HG03565 (cell line): ENCODE measurements around the gene CXCL10.
"Not testable (repeated sequence)": the region's sequence is repeated elsewhere in the genome, so short reads cannot be mapped to it uniquely, and the experiment has no call there.

Experiments
- ATAC-seq: cut with Tn5 transposase; IDR thresholded peaks from one replicate; pipeline ENCODE4 v1.9.1; 2021; ENCODE audit warnings: mild to moderate bottlenecking, moderate library complexity; ENCODE audit not compliant: unreplicated experiment

CXCL10 gene

DNA sequence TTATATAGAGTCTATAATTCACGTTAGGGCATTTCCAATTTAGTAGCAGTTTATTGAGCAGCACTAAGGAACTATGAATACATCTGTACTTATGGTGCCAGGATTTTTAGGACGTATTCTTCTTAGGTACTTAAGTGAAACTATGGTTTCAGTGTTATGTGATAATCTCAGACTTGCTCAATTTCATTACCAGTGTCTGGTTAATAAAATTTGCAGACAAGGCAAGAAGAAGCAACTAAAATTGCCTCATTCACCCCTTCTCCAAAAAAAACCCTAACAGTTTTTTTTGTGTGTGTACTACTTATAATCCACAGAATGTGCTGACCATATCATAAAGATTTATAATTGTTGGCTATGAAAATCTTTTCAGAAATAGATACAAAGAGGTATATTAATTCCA is 6.0 kb upstream of the CXCL10 start:
- ATAC-seq: no peak

DNA sequence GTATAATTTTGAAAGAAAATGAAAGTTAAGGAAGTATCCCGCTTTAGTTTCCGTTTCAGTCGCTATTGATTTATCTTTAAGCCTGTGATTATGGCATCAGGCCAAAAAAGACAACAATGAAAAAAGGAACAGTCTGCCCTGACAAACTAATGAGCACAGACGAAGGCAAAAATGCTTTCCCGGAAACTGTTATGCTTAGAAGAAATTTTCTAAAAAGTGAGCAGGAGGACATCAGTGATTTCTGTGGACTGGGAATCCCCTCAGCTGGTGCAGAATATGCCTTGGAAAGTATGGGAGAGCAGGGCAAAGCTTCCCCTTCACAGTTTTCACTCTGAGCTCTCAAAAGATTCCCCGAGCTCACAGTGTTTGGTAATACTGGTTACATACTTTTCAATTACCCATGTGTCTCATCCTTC is 5.1 kb upstream of the CXCL10 start:
- no peak for ATAC-seq

DNA sequence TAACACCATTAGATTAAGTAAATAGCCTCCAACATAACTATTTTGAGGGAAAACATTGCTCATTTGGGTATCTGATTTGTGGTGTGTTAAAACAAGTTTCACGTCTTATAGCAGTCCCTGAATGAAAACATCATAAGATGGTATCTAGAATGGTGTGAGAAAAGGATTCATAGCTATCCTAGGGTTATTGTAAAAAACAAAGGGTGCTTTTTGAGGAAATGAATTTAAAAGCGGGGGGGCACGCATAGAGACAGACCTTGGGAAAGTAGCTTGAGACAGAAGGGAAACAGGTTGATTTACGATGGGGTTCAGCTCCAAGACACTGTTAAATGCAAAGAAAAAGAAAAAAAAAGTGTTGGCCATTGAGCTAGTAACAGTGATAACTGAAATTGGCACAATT is 768 bp upstream of the CXCL10 start:
- ATAC-seq: no peak

- ATAC-seq: no peak
Observed at GRCh38 chr4:76022677-76023076, 620 bp downstream of the CXCL10 start.

DNA sequence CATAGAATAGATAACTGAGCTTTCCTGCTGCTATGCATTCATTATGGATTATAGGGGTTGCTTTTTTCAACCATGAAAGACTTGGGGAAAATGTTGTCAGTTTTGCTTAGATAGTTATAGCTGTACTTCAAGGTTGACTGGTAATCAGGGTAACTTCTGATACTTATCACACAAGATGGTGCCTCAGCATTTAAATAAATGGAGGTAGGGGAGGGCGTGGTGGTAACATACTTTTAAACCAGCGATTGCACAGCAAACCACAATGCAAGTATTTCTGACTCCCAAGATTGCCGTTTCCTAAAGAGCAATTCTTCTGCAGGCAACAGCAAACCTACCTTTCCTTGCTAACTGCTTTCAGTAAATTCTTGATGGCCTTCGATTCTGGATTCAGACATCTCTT is 1.3 kb downstream of the CXCL10 start:
- ATAC-seq: no peak

DNA sequence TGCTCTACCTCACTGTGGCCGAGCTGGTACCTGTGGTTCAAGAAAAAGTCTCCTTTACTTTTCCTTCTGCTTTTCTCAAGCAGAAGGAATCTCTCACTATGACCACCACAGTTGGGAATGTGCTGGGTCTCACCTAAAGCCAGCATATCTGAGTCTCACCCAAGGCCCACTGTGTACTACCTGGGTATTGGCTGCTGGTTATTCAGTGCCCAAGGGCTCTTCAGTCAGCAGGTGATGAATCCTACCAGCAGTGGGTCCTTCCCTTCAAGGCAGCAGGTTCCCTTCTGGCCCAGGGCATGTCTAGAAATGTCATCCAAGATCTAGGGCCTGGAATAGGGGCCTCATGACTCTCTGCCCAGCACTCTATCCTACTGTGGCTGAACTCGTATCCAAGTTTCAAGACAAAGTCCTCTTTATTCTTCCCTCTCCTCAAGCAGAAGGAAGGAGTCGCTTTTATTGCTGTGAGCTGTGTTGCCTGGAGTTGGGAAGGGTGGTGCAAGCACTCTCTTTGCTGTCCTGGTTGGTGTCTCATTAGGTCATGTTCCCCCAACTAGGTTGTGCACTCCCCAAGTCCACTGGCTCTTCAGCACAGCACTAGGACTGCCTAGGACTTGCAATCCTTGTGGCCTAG is 6.1 kb downstream of the CXCL10 start:
- ATAC-seq: no peak

DNA sequence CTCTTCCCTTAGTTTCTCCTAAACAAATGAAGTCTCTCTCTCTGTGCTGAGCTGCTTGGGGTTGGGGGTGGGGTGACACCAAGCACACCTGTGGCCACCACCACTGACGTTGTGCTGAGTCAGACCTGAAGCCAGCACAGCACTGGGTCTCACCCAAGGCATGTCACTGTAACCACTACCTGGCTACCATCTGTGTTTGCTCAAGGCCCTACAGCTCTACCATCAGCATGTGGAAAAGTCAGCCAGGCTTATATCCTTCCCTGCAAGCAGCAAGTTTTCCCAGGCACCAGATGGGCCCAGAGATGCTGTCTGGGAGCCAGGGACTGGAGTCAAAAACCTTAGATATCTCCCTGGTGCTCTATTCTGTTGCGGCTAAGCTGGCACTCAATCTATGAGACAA is 6.9 kb downstream of the CXCL10 start:
- peak; percentile 72 for ATAC-seq

DNA sequence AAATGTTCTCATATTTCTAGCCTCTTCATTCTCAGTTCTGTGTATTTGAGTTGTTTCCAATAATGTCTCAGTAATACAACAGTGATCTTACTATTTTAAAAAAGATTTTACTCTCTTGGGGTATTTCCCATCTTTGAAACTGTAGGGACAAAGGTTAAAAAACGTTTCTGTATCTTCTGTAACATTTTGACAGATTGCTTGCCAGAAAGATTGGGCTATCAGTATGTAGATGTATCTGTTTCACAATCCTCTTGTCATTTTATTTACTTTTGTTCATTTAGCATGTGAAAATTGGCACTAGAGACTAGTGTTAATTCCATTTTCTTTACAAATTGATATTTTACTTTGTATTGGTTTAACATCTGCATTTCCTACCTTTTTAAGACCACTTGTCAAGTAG is 9.8 kb downstream of the CXCL10 start:
- no peak for ATAC-seq

- no peak for ATAC-seq
Observed at GRCh38 chr4:76012388-76012801, 10.9 kb downstream of the CXCL10 start.

- peak; percentile 47 for ATAC-seq
Observed at GRCh38 chr4:76011700-76012387, 11.5 kb downstream of the CXCL10 start.

DNA sequence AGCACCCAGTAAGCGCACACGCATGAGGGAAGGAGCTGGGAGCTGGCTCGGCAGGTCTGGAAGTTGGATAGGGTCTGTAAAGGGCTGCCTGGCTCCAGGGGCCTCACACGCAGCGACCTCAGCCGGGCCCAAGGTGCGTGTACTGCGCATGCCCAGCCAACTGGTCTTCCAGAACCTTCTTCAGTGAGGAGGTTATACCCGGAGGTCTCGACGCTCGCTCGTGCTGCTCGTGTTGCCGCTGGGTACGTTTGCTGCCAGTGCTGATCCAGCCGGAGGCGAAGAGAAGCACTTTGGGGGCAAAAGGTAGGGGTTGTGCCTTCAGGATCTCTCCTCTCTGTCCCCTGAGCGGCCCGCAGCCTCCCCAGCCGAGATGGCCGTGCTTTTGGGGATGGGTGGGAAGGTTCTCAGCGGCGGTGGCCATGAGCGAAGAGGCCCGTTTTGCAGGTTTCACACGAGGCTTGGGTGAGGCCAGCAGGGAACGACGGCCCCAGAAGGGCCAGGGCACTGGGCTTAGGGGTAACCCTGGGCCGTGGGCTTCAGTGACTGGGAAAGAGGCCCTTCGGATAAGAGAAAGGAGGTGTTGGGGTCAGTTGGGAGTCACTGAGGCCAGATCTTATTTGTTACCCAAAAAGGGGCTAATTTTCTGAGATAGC is 12.2 kb downstream of the CXCL10 start:
- ATAC-seq: no peak

- ATAC-seq: no peak
Observed at GRCh38 chr4:76010576-76010975, 12.7 kb downstream of the CXCL10 start.

- no peak for ATAC-seq
Observed at GRCh38 chr4:76009311-76009710, 14.0 kb downstream of the CXCL10 start.

DNA sequence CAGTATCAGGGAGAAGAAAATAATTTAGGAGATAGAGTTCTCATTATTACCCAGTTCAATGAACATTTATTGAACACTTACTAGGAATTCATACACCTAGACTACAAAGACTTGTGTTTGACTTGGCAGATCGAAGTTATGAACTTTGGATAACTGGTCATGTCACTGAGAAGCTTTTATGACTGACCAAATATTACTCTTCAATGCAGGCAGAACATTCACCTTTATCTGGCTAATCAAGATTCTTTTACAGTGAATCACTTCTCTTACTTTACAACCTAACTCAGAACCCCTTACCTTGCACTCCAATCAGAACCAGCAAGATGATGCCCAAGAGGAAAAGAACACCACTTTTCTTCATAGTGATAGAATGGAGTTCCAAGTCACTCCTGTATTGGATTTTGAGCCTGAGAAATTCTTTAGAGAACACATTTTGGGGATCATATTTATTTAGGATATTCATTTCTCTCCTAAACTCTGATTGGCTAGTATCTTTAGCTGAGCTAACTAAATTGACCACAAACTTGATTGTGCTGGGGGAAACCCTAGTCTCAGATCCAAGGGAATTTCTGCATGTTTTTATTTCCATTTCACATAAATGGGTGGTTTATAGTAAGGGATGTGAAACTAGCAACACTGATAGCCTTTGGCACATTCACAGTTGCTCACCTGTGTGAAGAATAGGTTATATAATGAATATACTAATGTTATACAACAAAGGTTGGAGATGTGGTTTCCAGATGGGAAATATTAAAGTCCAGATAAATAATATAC is 16.0 kb downstream of the CXCL10 start, which contains the start of gene CXCL9:
TSS of gene CXCL9 (minus strand) at position 421 of the 774 bp plus-strand sequence. CDS start at position 361, 60 bp downstream.
- no peak for ATAC-seq

- no peak for ATAC-seq
Observed at GRCh38 chr4:76003620-76004019, 19.7 kb downstream of the CXCL10 start.

GRCh38 chr4:76003035-76003434 is 20.3 kb downstream of the CXCL10 start:
- no peak for ATAC-seq

GRCh38 chr4:76002176-76002575 is 21.1 kb downstream of the CXCL10 start:
- no peak for ATAC-seq

DNA sequence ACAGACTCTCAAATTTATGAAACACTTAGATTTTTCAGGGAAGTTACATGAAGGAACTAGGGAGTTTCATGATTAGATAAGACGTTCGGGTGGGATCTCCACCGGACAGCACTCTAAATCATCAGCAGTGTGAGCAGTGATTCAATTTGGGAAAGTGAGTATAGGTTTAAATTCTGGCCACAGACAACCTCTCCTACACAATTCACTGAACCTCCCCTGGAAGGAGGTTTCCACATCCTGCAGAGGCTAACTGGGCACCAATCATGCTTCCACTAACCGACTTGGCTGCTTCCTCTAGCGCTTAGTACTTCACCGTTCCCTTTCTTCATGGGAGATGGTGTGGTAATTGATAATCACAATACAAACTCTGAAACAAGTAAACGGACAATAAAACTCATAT is 21.6 kb downstream of the CXCL10 start:
- no peak for ATAC-seq

- ATAC-seq: no peak
Observed at GRCh38 chr4:76000279-76000678, 23.0 kb downstream of the CXCL10 start.

DNA sequence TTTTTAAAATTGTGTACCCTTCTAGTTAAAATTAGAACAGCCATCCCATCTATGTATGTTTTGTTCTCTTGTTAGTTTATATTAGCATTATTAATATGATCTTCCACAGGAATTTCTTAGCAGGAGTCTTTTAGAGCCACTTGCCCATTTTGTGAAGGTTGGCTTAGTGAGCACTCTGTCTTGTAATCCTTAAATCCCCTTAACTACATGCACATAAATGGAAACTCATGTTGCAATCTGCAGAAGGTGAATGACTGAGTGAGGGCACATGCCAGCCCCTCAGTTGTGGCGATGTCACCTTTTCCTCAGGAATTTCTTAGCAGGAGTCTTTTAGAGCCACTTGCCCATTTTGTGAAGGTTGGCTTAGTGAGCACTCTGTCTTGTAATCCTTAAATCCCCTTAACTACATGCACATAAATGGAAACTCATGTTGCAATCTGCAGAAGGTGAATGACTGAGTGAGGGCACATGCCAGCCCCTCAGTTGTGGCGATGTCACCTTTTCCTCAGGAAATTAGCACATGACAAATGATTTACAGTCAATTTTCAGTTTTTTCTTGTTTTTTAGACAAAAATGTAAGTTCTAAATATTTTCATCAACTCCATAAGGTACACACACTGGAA is 24.7 kb downstream of the CXCL10 start:
- not testable (repeated sequence) for ATAC-seq

- no peak for ATAC-seq
Observed at GRCh38 chr4:75997946-75998345, 25.4 kb downstream of the CXCL10 start.
